Measurements from ENCODE around the gene C5orf15. TPM values are rescaled to one million over a fixed set of nuclear protein-coding genes. Genes with fewer than 3 reads are reported as not detected.

Gene C5orf15
- total RNA-seq, 4 donors from 2014 or later = 12.4 to 92.6 (median 36.2) TPM

DNA sequence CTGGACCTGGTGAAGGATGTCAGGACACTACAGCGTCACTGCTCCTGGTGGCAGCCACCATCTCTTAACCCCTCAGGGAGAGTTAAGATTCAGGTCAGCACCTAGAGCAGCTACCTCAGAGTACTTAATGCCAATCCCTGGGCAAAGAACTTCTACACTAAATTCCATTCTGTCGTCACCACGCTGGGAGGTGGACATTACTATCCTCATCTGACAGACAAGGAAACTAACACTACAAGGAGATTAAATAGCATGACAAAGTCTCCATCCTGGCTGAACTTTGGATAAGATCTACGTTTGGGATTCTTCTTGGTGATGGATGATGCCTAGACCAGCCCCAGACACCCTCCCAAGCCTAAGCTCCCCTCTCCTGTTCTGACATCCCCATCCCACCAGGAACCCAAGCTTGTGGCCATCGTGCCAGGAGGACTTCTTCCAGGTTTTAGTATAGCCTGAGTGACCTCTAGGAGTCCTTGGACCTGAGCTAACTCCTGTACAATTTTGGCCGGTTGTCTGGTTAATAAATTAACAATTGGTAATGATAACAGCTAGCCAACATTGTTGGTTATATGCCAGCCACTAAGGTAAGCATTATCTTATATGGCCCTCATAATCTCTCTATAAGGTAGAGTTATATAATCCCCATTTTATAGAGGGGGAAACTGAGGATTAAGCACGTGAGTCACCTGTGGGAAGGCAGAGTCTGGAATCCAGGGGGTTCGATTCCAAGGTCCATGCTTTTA is 54.8 kb downstream of the C5orf15 start:
- no peak for DNase-seq
- Histone ChIP-seq H3K27me3 (no peaks in the 10 kb centered on the region), H3K9me3 (no peaks in the 10 kb centered on the region), H3K4me1 (no peaks in the 10 kb centered on the region), H3K4me3 (no peak overlapping the region), H3K36me3 (no peaks in the 10 kb centered on the region), H3K27ac (no peak overlapping the region)
- TF ChIP-seq CTCF (IDR thresholded peaks at IDR 0.05) (no peak), POLR2A (IDR thresholded peaks at IDR 0.05) (no peak)

- TF ChIP-seq POLR2A (IDR thresholded peaks at IDR 0.05) = no peak
- TF ChIP-seq CTCF (IDR thresholded peaks at IDR 0.05) = no peak
- H3K9me3 ChIP-seq = no peaks in the 10 kb centered on the region
- no peak overlapping the region for H3K27ac ChIP-seq
- DNase-seq = no peak
- no peaks in the 10 kb centered on the region for H3K27me3 ChIP-seq
- no peak overlapping the region for H3K4me3 ChIP-seq
- no peaks in the 10 kb centered on the region for H3K36me3 ChIP-seq
- H3K4me1 ChIP-seq = no peaks in the 10 kb centered on the region
Measured at GRCh38 chr5:133912951-133913350, 55.5 kb downstream of the C5orf15 start.

GRCh38 chr5:133910571-133910970 is 57.9 kb downstream of the C5orf15 start:
- H3K9me3 ChIP-seq = no peaks in the 10 kb centered on the region
- DNase-seq = no peak
- H3K4me1 ChIP-seq = no peaks in the 10 kb centered on the region
- H3K27me3 ChIP-seq = no peaks in the 10 kb centered on the region
- TF ChIP-seq POLR2A (IDR thresholded peaks at IDR 0.05) = no peak
- no peak for TF ChIP-seq CTCF (IDR thresholded peaks at IDR 0.05)
- H3K36me3 ChIP-seq = no peaks in the 10 kb centered on the region
- H3K4me3 ChIP-seq = no peak overlapping the region
- no peak overlapping the region for H3K27ac ChIP-seq

DNA sequence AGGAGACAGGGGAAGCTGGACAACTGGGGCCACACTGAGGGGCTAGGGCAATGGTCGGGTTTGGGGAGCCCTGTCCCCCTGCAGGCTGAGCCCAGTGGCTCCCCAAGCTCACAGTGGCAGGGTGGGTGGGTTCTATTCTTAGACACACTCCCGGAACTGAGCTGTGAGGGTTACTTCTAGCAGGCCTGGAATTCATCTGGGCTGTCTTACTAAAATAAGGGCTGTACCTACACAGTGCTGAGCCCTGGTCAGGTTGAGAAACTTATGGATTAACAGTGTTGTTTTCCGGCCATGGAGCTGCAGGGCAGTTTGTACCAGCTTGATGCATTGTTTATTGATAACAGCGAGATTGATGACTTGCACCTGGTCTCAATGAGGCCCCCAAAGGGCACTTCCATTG is 58.8 kb downstream of the C5orf15 start:
- DNase-seq = no peak
- H3K9me3 ChIP-seq = no peaks in the 10 kb centered on the region

DNA sequence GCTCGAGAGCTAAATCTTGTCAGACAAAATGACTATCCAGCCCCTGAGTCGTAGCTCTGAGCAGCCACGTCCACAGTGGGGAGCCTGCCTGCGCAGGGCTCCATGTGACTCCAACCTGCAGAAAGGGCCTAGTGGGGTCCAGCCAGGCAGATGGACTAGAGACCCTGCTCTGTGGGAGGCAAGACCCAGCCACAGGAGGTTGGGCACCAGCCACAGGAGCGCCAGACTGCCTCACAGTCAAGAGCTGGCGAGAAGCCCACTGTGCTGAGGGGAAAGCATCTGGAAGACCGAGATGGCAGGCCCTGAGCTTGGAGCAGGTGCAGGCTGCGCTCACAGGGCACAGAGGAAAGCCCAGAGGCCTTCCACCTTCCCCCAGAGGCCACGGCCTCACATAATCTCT is 61.4 kb downstream of the C5orf15 start:
- TF ChIP-seq POLR2A (IDR thresholded peaks at IDR 0.05) = no peak
- no peak for TF ChIP-seq CTCF (IDR thresholded peaks at IDR 0.05)
- Histone ChIP-seq H3K4me1 (no peaks in the 10 kb centered on the region), H3K4me3 (no peak overlapping the region), H3K27me3 (no peaks in the 10 kb centered on the region), H3K9me3 (no peaks in the 10 kb centered on the region), H3K27ac (no peak overlapping the region), H3K36me3 (no peaks in the 10 kb centered on the region)
- no peak for DNase-seq

More for the DNA sequence above, 58.8 kb downstream of the C5orf15 start:
- Histone ChIP-seq H3K4me1 (no peaks in the 10 kb centered on the region), H3K36me3 (no peaks in the 10 kb centered on the region), H3K27me3 (no peaks in the 10 kb centered on the region), H3K27ac (no peak overlapping the region), H3K4me3 (no peak overlapping the region)
- TF ChIP-seq CTCF (IDR thresholded peaks at IDR 0.05) (no peak), POLR2A (IDR thresholded peaks at IDR 0.05) (no peak)
